ENCODE data around the gene LGALS3BP. TPM values are rescaled to one million over a fixed set of nuclear protein-coding genes. Genes with fewer than 3 reads are reported as not detected.

Gene LGALS3BP
- total RNA-seq, 1 experiment from 2014 or later: 57.9 TPM

GRCh38 chr17:79011451-79012147 lies 31.9 kb upstream of the LGALS3BP start (continued):
- TF ChIP-seq TEAD4 (CRISPR knock-in tag; IDR thresholded peaks at IDR 0.05): no peak
- TF ChIP-seq TCF7 (CRISPR knock-in tag; IDR thresholded peaks at IDR 0.05; ENCODE audit: low read depth): no peak
- no peak for TF ChIP-seq ZNF423 (CRISPR knock-in tag; IDR thresholded peaks at IDR 0.05)
- no peak for TF ChIP-seq RELA (CRISPR knock-in tag; IDR thresholded peaks at IDR 0.05; ENCODE audit: borderline replicate concordance)
- TF ChIP-seq TEAD1 (CRISPR knock-in tag; IDR thresholded peaks at IDR 0.05): no peak
- no peak for TF ChIP-seq CTCF (IDR thresholded peaks at IDR 0.05)
- no peak for TF ChIP-seq SOX15 (CRISPR knock-in tag; IDR thresholded peaks at IDR 0.05)

DNA sequence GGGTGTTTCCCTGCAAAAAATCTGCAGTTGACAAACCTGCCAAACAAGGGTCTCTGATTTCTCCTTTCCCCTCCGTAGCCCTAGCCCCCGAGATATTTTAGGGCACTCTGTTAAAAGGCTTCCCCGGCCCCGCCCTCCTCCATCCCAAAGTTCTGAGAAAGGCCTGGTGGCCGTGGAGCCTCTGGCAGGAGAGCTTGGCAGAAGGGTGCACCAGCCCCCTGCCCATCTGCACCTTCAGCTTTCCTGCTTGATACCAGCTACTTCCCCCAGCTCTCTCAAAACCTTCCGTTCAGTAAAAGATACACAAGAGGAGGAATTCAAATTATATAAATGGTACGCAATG lies 30.6 kb upstream of the LGALS3BP start:
- H3K4me1 Mint-ChIP-seq: peaks cover 22% of the 10 kb centered on the region
- no peak for TF ChIP-seq CREB1 (CRISPR knock-in tag; IDR thresholded peaks at IDR 0.05)
- TF ChIP-seq GTF2I (CRISPR knock-in tag; conservative IDR thresholded peaks at IDR 0.05): no peak
- no peak for TF ChIP-seq FOXJ3 (CRISPR knock-in tag; IDR thresholded peaks at IDR 0.05; ENCODE audit: borderline replicate concordance)
- no peak for TF ChIP-seq ZNF423 (CRISPR knock-in tag; IDR thresholded peaks at IDR 0.05)
- no peak for TF ChIP-seq SP1 (CRISPR knock-in tag; conservative IDR thresholded peaks at IDR 0.05)
- TF ChIP-seq, protein P1, sequence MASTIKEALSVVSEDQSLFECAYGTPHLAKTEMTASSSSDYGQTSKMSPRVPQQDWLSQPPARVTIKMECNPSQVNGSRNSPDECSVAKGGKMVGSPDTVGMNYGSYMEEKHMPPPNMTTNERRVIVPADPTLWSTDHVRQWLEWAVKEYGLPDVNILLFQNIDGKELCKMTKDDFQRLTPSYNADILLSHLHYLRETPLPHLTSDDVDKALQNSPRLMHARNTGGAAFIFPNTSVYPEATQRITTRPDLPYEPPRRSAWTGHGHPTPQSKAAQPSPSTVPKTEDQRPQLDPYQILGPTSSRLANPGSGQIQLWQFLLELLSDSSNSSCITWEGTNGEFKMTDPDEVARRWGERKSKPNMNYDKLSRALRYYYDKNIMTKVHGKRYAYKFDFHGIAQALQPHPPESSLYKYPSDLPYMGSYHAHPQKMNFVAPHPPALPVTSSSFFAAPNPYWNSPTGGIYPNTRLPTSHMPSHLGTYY (CRISPR knock-in tag; IDR thresholded peaks at IDR 0.05): no peak
- no peak for TF ChIP-seq TEAD1 (CRISPR knock-in tag; IDR thresholded peaks at IDR 0.05)
- no peak for TF ChIP-seq KAT7 (CRISPR knock-in tag; IDR thresholded peaks at IDR 0.05; ENCODE audit: borderline replicate concordance)
- TF ChIP-seq GABPB1 (CRISPR knock-in tag; IDR thresholded peaks at IDR 0.05): no peak
- no peak for TF ChIP-seq NR1H2 (CRISPR knock-in tag; IDR thresholded peaks at IDR 0.05)
- TF ChIP-seq, protein P2, sequence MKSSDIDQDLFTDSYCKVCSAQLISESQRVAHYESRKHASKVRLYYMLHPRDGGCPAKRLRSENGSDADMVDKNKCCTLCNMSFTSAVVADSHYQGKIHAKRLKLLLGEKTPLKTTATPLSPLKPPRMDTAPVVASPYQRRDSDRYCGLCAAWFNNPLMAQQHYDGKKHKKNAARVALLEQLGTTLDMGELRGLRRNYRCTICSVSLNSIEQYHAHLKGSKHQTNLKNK (CRISPR knock-in tag; IDR thresholded peaks at IDR 0.05): no peak
- no peak for TF ChIP-seq JUN (CRISPR knock-in tag; IDR thresholded peaks at IDR 0.05)
- TF ChIP-seq IRF1 (CRISPR knock-in tag; IDR thresholded peaks at IDR 0.05): no peak
- TF ChIP-seq NFATC4 (CRISPR knock-in tag; IDR thresholded peaks at IDR 0.05): no peak
- no peak for TF ChIP-seq EMX1 (CRISPR knock-in tag; IDR thresholded peaks at IDR 0.05)
- no peak for TF ChIP-seq SMAD4 (CRISPR knock-in tag; IDR thresholded peaks at IDR 0.05)
- H3K27me3 Mint-ChIP-seq (ENCODE audit: low read depth): peaks cover 80% of the 10 kb centered on the region
- H3K27ac Mint-ChIP-seq: no peak overlapping the region
- peaks cover 18% of the 10 kb centered on the region for H3K36me3 Mint-ChIP-seq
- POLR2A ChIA-PET: no interaction called here
- ATAC-seq: no peak
- H3K4me3 Mint-ChIP-seq: peak overlapping the region; percentile 69
- CTCF ChIA-PET: interaction anchor here (0.6 to 1.5 kb wide), 5 partner anchors 32 to 378 kb away, joined by 3 to 9 read pairs (median 3); partner anchors contain the start of gene ENGASE
- peaks cover 35% of the 10 kb centered on the region for H3K9me3 Mint-ChIP-seq
- no peak for DNase-seq (ENCODE audit: low spot score)

Data from WTC11 (cell line).